GM23248 (cell line): ENCODE measurements around the gene ERVH48-1.

Source experiments
- EZH2 ChIP-seq: fragments of 200-600 bp; sonication (generic); IDR thresholded peaks from 2 replicates; pipeline ENCODE4 v1.6.1; 2018; ENCODE audit warnings: antibody characterized with exemption, mild to moderate bottlenecking; ENCODE audit not compliant: insufficient read depth, poor library complexity, severe bottlenecking
- EZH2phosphoT487 ChIP-seq: fragments of 200-600 bp; sonication (generic); IDR thresholded peaks from 2 replicates; pipeline ENCODE4 v1.6.1; 2018; ENCODE audit warnings: antibody characterized with exemption, moderate library complexity, mild to moderate bottlenecking, low read depth; ENCODE audit not compliant: insufficient read depth

GRCh38 chr21:42937960-42938605 is 12.7 kb upstream of the ERVH48-1 start:
- TF ChIP-seq EZH2 (no peak), EZH2phosphoT487 (no peak)
